GM23338 (cell line): ENCODE results near the gene MGAT4B. TPM values are rescaled to one million over a fixed set of nuclear protein-coding genes. Genes with fewer than 3 reads are reported as not detected.

Experiments
- ATAC-seq: fragments of 200-7000 bp; cut with Tn5 transposase; 3 replicates; pipeline ENCODE4 v1.9.1; 2020
- DNase-seq: peaks from one replicate; pipeline ENCODE4 v3.0.0-alpha.2; 2015; ENCODE audit warnings: low spot score
- H2AFZ ChIP-seq: fragments of 200-600 bp; sonication (generic); 2 replicates; pipeline ENCODE4 v1.8.0; 2016; ENCODE audit warnings: antibody characterized with exemption, mild to moderate bottlenecking, moderate library complexity
- H3F3A ChIP-seq: fragments of 200-600 bp; sonication (generic); replicated peaks from 2 replicates; pipeline ENCODE4 v1.8.0; 2017; ENCODE audit warnings: antibody characterized with exemption, mixed run types, low read depth
- H3K27ac ChIP-seq: fragments of 200-600 bp; sonication (generic); 2 replicates; pipeline ENCODE4 v1.6.1; 2016; ENCODE audit warnings: low read depth
- H3K27me3 ChIP-seq: fragments of 200-600 bp; sonication (generic); 2 replicates; pipeline ENCODE4 v1.8.0; 2016; ENCODE audit warnings: mild to moderate bottlenecking, mixed run types, moderate library complexity; ENCODE audit not compliant: insufficient read depth
- H3K36me3 ChIP-seq: fragments of 200-600 bp; sonication (generic); 2 replicates; pipeline ENCODE4 v1.8.0; 2016; ENCODE audit warnings: mild to moderate bottlenecking; ENCODE audit not compliant: insufficient read depth
- H3K4me1 ChIP-seq: fragments of 200-600 bp; sonication (generic); 2 replicates; pipeline ENCODE4 v1.8.0; 2016; ENCODE audit warnings: mild to moderate bottlenecking, moderate library complexity; ENCODE audit not compliant: insufficient read depth
- H3K4me2 ChIP-seq: fragments of 200-600 bp; sonication (generic); 2 replicates; pipeline ENCODE4 v1.7.1; 2017; ENCODE audit warnings: mixed run types
- H3K4me3 ChIP-seq: fragments of 200-600 bp; sonication (generic); 2 replicates; pipeline ENCODE4 v1.6.1; 2016; ENCODE audit warnings: mixed run types
- H3K79me2 ChIP-seq: fragments of 200-600 bp; sonication (generic); replicated peaks from 2 replicates; pipeline ENCODE4 v1.8.0; 2017; ENCODE audit warnings: mild to moderate bottlenecking; ENCODE audit not compliant: insufficient read depth
- H3K9me2 ChIP-seq: fragments of 200-600 bp; sonication (generic); 2 replicates; pipeline ENCODE4 v1.8.0; 2017; ENCODE audit not compliant: insufficient read depth
- H4K20me1 ChIP-seq: fragments of 200-600 bp; sonication (generic); replicated peaks from 2 replicates; pipeline ENCODE4 v1.8.0; 2017; ENCODE audit warnings: mild to moderate bottlenecking; ENCODE audit not compliant: insufficient read depth
- H3K27ac Mint-ChIP-seq: 2 replicates; pipeline ENCODE4 v1.8.0; 2020; ENCODE audit warnings: inconsistent platforms, mild to moderate bottlenecking, moderate library complexity, mixed read lengths
- H3K27me3 Mint-ChIP-seq: 3 replicates; pipeline ENCODE4 v1.8.0; 2022; ENCODE audit warnings: low read depth, mild to moderate bottlenecking, moderate library complexity, mixed read lengths, inconsistent platforms; ENCODE audit not compliant: insufficient read depth, poor library complexity
- H3K36me3 Mint-ChIP-seq: 3 replicates; pipeline ENCODE4 v1.8.0; 2021; ENCODE audit warnings: low read depth, mild to moderate bottlenecking, inconsistent platforms, moderate library complexity, mixed read lengths
- H3K4me1 Mint-ChIP-seq: 3 replicates; pipeline ENCODE4 v1.8.0; 2020; ENCODE audit warnings: mild to moderate bottlenecking, inconsistent platforms, mixed read lengths
- H3K4me3 Mint-ChIP-seq: 3 replicates; pipeline ENCODE4 v1.8.0; 2021; ENCODE audit warnings: moderate library complexity, mild to moderate bottlenecking, inconsistent platforms, mixed read lengths
- H3K9me3 Mint-ChIP-seq: 3 replicates; pipeline ENCODE4 v1.8.0; 2020; ENCODE audit warnings: moderate library complexity, mild to moderate bottlenecking, inconsistent platforms, mixed read lengths
- CREB1 ChIP-seq: fragments of 250-450 bp; sonication (Bioruptor Pico); IDR thresholded peaks from 2 replicates; pipeline ENCODE4 v1.5.0; 2020; ENCODE audit warnings: low read depth, mild to moderate bottlenecking, moderate library complexity
- CTCF ChIP-seq, 2 experiments: fragments of 200-600 bp in 1 of 2; sonication (generic) in 1 of 2; conservative IDR thresholded peaks; 2 replicates each; pipeline versions ENCODE4 v1.5.1 to v1.6.1; 2016 to 2017; ENCODE audit warnings: antibody characterized with exemption in 2 of 2, low read depth in 2 of 2, mild to moderate bottlenecking in 2 of 2, moderate library complexity in 1 of 2
- ETS1 ChIP-seq: IDR thresholded peaks from 2 replicates; pipeline ENCODE4 v1.6.1; 2016; ENCODE audit warnings: antibody characterized with exemption
- EZH2 ChIP-seq: fragments of 200-600 bp; sonication (generic); IDR thresholded peaks from one replicate; pipeline ENCODE4 v1.8.0; 2017; ENCODE audit warnings: antibody characterized with exemption, mild to moderate bottlenecking, low read depth; ENCODE audit not compliant: unreplicated experiment
- EZH2phosphoT487 ChIP-seq: fragments of 200-600 bp; sonication (generic); IDR thresholded peaks from one replicate; pipeline ENCODE4 v1.8.1; 2018; ENCODE audit warnings: antibody characterized with exemption; ENCODE audit not compliant: unreplicated experiment
- REST ChIP-seq: IDR thresholded peaks from one replicate; pipeline ENCODE4 v1.6.1; 2018; ENCODE audit warnings: antibody characterized with exemption; ENCODE audit not compliant: unreplicated experiment
- ZNF331 ChIP-seq: fragments of 250-450 bp; sonication (Bioruptor Pico); IDR thresholded peaks from 2 replicates; pipeline ENCODE4 v1.5.0; 2020; ENCODE audit warnings: low read depth, mild to moderate bottlenecking, moderate library complexity
- polyA plus RNA-seq: library from polyadenylated mRNA; unstranded; fragments of >200 nt; fragmentation: Nextera tagmentation; extraction: Ambion mirVana; gene quantifications from 2 replicates; pipeline ENCODE4 v1.2.1, GENCODE V29; 2016
- total RNA-seq: library from RNA; depleted of rRNA; stranded (reverse); fragments of >200 nt; shearing (Covaris generic); gene quantifications from 2 replicates; pipeline ENCODE4 v1.2.3, GENCODE V29; 2014

Gene MGAT4B
- total and polyA plus RNA-seq, 2 experiments from 2014 or later = 32.3 to 101 TPM

GRCh38 chr5:179797741-179798140 is 8.9 kb downstream of the MGAT4B start (continued):
- no peak for TF ChIP-seq EZH2phosphoT487
- TF ChIP-seq EZH2 = no peak
- no peak for TF ChIP-seq ETS1
- TF ChIP-seq REST = no peak

- peaks cover 10% of the 10 kb centered on the region for H3F3A ChIP-seq
- no peaks in the 10 kb centered on the region; the same call in 1 of the 2 replicates for H3K36me3 ChIP-seq
- no peak for ATAC-seq
- H3K9me2 ChIP-seq = no peaks in the 10 kb centered on the region
- no peak overlapping the region for H2AFZ ChIP-seq
- peaks cover 19% of the 10 kb centered on the region for H3K27me3 Mint-ChIP-seq
- peaks cover 11% of the 10 kb centered on the region; the same call in 1 of the 2 replicates for H3K4me1 ChIP-seq
- H3K79me2 ChIP-seq = no peaks in the 10 kb centered on the region
- H3K36me3 Mint-ChIP-seq = peaks cover 34% of the 10 kb centered on the region
- peak overlapping the region; percentile 68 for H3K4me3 Mint-ChIP-seq
- DNase-seq = no peak
- H3K9me3 Mint-ChIP-seq = no peaks in the 10 kb centered on the region
- H3K4me3 ChIP-seq = peak overlapping the region; percentile 84
- no peak overlapping the region for H3K27ac Mint-ChIP-seq
- H3K27me3 ChIP-seq = no peaks in the 10 kb centered on the region
- peaks cover 18% of the 10 kb centered on the region for H3K4me1 Mint-ChIP-seq
- peak overlapping the region; percentile 89 for H3K4me2 ChIP-seq
- no peaks in the 10 kb centered on the region; the same call in 1 of the 2 replicates for H4K20me1 ChIP-seq
- H3K27ac ChIP-seq = no peak overlapping the region
- TF ChIP-seq CREB1 (CRISPR knock-in tag) (no peak), CTCF (conservative IDR thresholded peaks at IDR 0.05; ENCODE audit: low read depth in 2 of 2) (no peak), REST (no peak), ZNF331 (CRISPR knock-in tag) (no peak), EZH2 (no peak), ETS1 (no peak)
Observed at GRCh38 chr5:179796877-179797608, 9.6 kb downstream of the MGAT4B start.
